Upper lobe of right lung (tissue), 1 donor: Measurements from ENCODE around the gene FOXO1. TPM values are rescaled to one million over a fixed set of nuclear protein-coding genes. Genes with fewer than 3 reads are reported as not detected.

Experiments used
- ATAC-seq: fragments of 200-7000 bp; cut with Tn5 transposase; one replicate; pipeline ENCODE4 v1.9.1; 2020; ENCODE audit warnings: mild to moderate bottlenecking, moderate library complexity
- DNase-seq: peaks from one replicate; pipeline ENCODE4 v3.0.0-alpha.2; 2020
- H3K27ac ChIP-seq: fragments of 200-600 bp; one replicate; pipeline ENCODE4 v1.8.0; 2022
- H3K27me3 ChIP-seq: fragments of 200-600 bp; one replicate; pipeline ENCODE4 v1.8.0; 2022; ENCODE audit warnings: mild to moderate bottlenecking
- H3K36me3 ChIP-seq: fragments of 200-600 bp; one replicate; pipeline ENCODE4 v1.8.0; 2022
- H3K4me1 ChIP-seq: fragments of 200-600 bp; one replicate; pipeline ENCODE4 v1.8.0; 2022
- H3K4me3 ChIP-seq: fragments of 200-600 bp; one replicate; pipeline ENCODE4 v1.8.0; 2022; ENCODE audit warnings: mild to moderate bottlenecking
- H3K9me3 ChIP-seq: fragments of 200-600 bp; one replicate; pipeline ENCODE4 v1.8.0; 2022
- CTCF ChIP-seq: fragments of 200-600 bp; IDR thresholded peaks from one replicate; pipeline ENCODE4 v1.8.0; 2022; ENCODE audit warnings: antibody characterized with exemption
- intact Hi-C: fragments of 100-400 bp; cut with DNase I; formaldehyde crosslinking; loops from one replicate; pipeline ENCODE4 v1.11.0; 2022
- total RNA-seq: library from RNA; stranded (reverse); fragmentation: NEBNext Ultra II Directional; extraction: Animal tissue kit (Norgen Biotek cat#: 25700); gene quantifications from one replicate; pipeline ENCODE4 v1.2.1, GENCODE V29; 2021
- donor health status: DM: no; HTN: yes; CAD: no; lungs with severe emphysema.

Gene FOXO1
- total RNA-seq, 1 donor from 2014 or later: 29.4 TPM

GRCh38 chr13:40622246-40622645 is 44.2 kb downstream of the FOXO1 start:
- H3K4me1 ChIP-seq: peaks cover 25% of the 10 kb centered on the region

GRCh38 chr13:40619479-40619814 is 47.0 kb downstream of the FOXO1 start:
- Histone ChIP-seq H3K4me1 (peaks cover 37% of the 10 kb centered on the region), H3K36me3 (no peaks in the 10 kb centered on the region), H3K4me3 (no peak overlapping the region), H3K27ac (no peak overlapping the region), H3K27me3 (no peaks in the 10 kb centered on the region), H3K9me3 (no peaks in the 10 kb centered on the region)
- no peak for ATAC-seq
- no peak for DNase-seq
- intact Hi-C loops: no loop called here
- no peak for TF ChIP-seq CTCF

More at GRCh38 chr13:40622246-40622645, 44.2 kb downstream of the FOXO1 start:
- Histone ChIP-seq H3K4me3 (no peak overlapping the region), H3K9me3 (no peaks in the 10 kb centered on the region), H3K36me3 (no peaks in the 10 kb centered on the region), H3K27ac (no peak overlapping the region), H3K27me3 (no peaks in the 10 kb centered on the region)
- no peak for DNase-seq
- no peak for TF ChIP-seq CTCF
- no peak for ATAC-seq
- intact Hi-C loops: no loop called here

GRCh38 chr13:40618581-40619478 is 47.6 kb downstream of the FOXO1 start:
- no peaks in the 10 kb centered on the region for H3K27me3 ChIP-seq
- peaks cover 41% of the 10 kb centered on the region for H3K4me1 ChIP-seq
- H3K9me3 ChIP-seq: no peaks in the 10 kb centered on the region
- H3K27ac ChIP-seq: no peak overlapping the region
- no peak for DNase-seq
- no peak overlapping the region for H3K4me3 ChIP-seq
- no peak for TF ChIP-seq CTCF
- intact Hi-C loops: no loop called here
- no peaks in the 10 kb centered on the region for H3K36me3 ChIP-seq
- ATAC-seq: no peak

GRCh38 chr13:40617801-40618356 is 48.6 kb downstream of the FOXO1 start:
- Histone ChIP-seq H3K27ac (no peak overlapping the region), H3K36me3 (no peaks in the 10 kb centered on the region), H3K4me1 (peaks cover 44% of the 10 kb centered on the region), H3K4me3 (no peak overlapping the region), H3K9me3 (no peaks in the 10 kb centered on the region), H3K27me3 (no peaks in the 10 kb centered on the region)
- TF ChIP-seq CTCF: no peak
- intact Hi-C loops: no loop called here
- ATAC-seq: peak; percentile 54
- peak; percentile 73 for DNase-seq

GRCh38 chr13:40615619-40616018 is 50.8 kb downstream of the FOXO1 start:
- Histone ChIP-seq H3K27me3 (no peaks in the 10 kb centered on the region), H3K4me1 (peaks cover 37% of the 10 kb centered on the region), H3K4me3 (no peak overlapping the region), H3K36me3 (no peaks in the 10 kb centered on the region), H3K27ac (peak overlapping the region; percentile 7), H3K9me3 (no peaks in the 10 kb centered on the region)
- no peak for ATAC-seq
- no peak for TF ChIP-seq CTCF
- intact Hi-C loops: no loop called here
- no peak for DNase-seq
